GM19351 (cell line): Measurements from ENCODE around the gene DOCK10.

Experiments used
- ATAC-seq: cut with Tn5 transposase; IDR thresholded peaks from one replicate; pipeline ENCODE4 v1.9.1; 2021; ENCODE audit warnings: mild to moderate bottlenecking, moderate library complexity; ENCODE audit not compliant: unreplicated experiment

DOCK10 gene

DNA sequence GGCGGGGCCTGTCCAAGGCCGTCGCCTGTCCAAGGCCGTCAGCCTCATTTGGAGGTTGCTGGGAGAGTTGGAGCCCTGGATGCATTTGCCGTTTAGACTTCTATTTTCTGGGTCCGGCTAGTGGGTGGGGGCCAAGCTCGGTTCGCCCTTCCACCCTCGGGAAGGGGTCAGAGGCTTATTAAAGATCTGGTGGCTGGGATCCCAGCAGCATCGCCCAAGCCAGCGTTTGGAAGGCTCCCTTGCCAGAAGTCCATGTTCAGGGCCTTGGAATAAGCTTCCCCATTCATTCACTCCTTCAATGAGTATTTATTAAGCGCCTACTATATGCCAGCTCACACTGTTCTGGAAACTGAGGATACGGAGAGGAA lies 516 bp upstream of the DOCK10 start:
- no peak for ATAC-seq

DNA sequence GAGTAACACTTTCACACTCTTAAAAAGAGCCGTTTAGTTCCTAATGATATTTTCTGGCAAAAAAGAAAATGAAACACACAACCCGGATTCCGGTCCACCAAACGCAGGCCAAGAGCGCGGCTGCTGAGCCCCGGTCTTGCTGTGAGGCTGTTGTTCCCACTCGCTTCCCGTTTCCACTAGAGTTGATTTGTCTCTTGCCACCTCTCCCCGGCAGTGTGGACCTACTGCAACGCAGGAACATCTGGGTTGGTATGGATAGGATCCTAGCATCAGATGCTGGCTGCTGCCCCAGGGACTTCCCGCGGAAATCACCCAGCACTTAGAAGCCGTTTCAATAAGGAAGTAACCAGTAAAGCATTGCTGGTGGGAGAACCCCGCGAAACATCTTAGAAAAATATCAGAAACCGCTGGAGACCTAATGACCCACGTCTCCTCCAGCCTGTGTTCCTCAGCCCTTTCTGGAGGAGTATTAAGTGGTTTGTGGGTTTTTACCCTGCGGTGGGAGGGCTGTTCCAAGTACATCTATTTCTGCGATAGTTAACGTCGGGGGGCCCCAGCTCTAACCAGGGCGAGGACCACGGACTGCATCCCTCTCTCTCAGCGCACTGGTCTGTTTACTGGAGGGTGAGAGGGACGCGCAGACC lies 939 bp downstream of the DOCK10 start:
- ATAC-seq: peak; percentile 55

DNA sequence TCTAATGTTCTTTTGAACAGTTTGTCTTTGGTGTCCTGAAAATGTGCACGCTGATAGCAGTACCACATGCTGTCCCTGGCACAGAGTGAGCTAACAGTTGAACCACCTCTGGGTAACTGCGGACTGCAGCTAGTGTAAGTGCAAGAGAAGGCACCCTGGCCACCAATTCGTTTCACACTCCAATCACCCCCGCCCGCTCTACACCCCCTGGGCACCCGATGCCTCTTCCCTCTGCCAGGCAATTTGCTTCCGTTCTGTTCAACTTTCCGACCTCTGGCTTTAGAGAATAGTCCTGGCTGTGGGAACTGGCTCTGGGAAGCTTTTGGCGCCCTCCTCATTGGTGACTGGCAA lies 1.4 kb downstream of the DOCK10 start:
- ATAC-seq: peak; percentile 18

- ATAC-seq: no peak
Measured at GRCh38 chr2:225040142-225040541, 2.1 kb downstream of the DOCK10 start.

DNA sequence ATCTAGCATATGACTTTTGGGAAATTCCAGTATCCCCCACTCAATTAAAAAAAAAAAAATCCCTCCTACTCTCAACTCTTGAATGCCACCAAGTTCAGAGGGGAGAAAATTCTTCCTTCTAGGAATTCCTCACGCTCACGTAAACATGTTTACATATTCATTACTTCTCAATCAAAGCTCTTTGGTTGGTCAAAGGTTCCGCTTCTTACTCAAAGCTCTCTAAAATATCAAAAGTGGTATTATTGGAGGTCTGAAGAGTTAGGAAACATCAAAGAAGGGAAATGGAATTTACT lies 4.1 kb downstream of the DOCK10 start:
- no peak for ATAC-seq

- no peak for ATAC-seq
Measured at GRCh38 chr2:225037415-225038230, 4.6 kb downstream of the DOCK10 start.

- ATAC-seq: no peak
Measured at GRCh38 chr2:225036431-225036830, 5.8 kb downstream of the DOCK10 start.

GRCh38 chr2:225033440-225034318 lies 8.6 kb downstream of the DOCK10 start:
- ATAC-seq: no peak

DNA sequence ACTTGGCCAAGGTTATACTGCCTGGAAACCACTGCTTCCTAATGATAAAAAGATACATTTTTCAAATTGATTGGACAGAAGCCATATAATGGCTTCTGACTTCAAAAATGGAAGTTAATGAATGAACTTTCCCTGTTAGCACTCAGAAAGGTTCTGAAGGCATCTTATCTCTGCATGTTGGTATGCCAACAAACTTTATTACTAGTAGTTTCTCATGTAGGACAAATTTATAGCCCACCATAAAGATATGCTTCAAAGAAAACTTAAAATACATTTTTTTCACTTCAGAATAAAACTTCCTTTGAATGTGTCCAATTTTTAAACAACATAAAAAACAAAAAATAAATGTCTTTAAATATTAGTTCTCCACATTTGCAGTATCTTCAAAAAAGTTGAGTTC lies 10.0 kb downstream of the DOCK10 start:
- no peak for ATAC-seq

GRCh38 chr2:225031599-225031998 lies 10.7 kb downstream of the DOCK10 start:
- ATAC-seq: no peak

DNA sequence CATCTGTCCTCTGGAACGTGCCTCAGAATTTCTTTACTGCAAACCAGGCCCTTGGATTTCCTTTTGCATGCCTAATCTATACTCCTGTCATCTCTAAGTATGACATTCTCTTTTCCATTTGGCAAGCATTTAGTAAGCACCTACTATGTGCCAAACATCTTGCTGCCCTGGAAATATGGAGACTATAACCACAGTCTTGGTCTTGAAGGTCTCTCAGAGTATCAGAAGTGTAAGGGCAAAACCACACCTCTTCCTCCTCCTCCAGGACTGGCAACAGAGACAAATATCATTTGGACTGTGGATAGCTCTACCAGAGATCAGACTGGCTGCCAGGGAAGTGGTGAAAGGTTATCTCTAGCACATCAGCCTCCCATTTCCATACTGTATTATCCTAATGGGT lies 11.4 kb downstream of the DOCK10 start:
- no peak for ATAC-seq

- ATAC-seq: no peak
Measured at GRCh38 chr2:225030203-225030602, 12.1 kb downstream of the DOCK10 start.

DNA sequence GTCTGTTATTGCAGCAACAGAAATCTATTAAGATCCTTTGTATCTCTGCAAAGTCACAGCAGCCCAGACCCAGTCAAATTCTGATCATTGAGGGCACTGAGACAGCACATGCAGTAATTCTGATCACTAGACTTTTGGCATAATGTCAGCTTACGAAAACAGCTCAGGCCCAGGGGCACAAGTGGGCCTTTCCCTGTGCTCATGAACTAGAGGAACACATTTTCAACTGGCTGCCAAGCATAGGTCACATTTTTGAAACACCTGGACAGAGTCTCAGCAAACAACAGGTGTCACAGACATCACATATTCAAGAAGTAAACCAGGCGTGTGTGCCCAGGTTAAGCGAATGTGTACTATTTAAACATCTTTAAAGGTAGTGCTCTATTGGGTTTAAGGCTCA lies 13.7 kb downstream of the DOCK10 start:
- no peak for ATAC-seq

- ATAC-seq: no peak
Measured at GRCh38 chr2:225027061-225027762, 15.1 kb downstream of the DOCK10 start.

DNA sequence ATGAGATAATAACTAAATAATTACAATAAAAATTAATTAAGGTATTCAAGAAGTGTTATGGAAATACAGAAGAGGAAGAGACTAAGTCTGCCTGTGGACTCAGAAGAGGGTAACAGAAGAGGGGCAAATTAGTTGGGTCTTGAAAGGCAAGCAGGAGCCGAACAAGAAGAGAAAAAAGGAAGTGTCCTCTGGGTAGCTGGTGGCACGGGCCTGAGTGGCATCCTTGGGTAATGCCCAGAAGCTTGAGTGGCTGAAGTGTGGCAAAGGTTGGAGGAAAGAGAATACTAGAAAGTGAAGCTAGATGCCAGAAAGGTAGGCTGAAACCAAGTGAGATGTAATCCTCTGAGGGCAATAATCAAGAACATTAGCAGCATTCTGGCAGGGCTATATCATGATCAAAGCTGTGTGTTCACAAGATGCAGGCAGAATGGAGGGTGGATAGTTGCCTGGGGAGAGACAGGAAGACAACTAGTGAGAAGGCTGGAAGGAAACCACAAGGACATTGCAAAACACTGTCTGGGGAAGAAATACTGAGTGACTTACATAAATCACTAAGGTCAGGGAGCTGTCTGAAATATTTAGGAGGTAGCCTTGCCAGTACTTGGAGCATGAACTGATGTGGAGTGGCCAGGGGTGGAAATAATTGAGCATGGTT lies 16.2 kb downstream of the DOCK10 start:
- ATAC-seq: no peak

- no peak for ATAC-seq
Measured at GRCh38 chr2:225022188-225022587, 20.1 kb downstream of the DOCK10 start.

DNA sequence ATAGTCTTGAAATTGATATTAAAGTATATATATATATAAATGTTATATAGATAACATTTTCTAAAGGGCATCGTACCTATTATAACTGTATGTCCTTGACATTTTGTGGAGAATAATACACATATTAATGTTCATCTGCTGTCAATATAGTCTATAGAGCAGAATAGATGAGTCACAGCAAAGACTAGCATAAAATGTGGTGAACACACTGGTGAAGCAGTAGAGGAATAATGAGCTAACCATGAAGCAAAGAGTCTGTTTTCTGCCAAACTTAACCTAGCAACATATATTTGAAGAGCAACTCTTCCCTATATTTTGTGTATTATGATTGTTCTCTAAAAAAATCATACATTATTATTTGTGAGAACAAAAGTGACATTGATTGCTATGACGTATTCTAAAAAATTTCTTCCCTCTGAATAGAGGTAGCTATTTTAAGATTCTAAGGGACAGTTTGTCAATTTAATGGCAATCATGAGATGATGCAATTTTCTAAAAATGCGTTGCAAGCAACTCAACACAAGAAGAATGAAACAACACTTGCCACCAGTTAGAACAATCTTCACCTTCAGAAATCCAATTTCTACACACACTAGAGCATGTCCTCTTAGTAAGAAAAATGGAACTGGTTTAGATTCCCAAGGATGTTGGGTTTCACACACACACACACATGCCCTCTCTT lies 22.0 kb downstream of the DOCK10 start:
- ATAC-seq: no peak

DNA sequence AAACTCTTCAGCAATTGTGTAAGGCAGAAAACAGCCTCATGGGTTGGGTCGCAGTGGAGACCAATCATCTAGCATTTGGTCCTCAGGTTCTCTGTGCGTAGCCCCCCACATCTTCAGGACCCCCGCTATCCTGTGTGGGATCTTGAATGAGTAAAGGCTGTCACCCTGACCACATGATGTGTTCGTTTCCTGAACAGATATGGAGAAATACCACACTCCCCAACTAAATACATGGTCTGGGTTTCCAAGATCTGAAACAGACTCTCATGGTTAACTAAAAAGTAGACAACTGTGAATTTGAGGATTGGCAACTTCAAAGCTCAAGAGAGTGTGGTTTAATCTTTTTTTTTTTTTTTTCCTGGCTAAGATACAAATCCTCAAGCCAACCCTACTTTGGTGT lies 23.2 kb downstream of the DOCK10 start:
- no peak for ATAC-seq

- no peak for ATAC-seq
Measured at GRCh38 chr2:225017713-225018112, 24.6 kb downstream of the DOCK10 start.

DNA sequence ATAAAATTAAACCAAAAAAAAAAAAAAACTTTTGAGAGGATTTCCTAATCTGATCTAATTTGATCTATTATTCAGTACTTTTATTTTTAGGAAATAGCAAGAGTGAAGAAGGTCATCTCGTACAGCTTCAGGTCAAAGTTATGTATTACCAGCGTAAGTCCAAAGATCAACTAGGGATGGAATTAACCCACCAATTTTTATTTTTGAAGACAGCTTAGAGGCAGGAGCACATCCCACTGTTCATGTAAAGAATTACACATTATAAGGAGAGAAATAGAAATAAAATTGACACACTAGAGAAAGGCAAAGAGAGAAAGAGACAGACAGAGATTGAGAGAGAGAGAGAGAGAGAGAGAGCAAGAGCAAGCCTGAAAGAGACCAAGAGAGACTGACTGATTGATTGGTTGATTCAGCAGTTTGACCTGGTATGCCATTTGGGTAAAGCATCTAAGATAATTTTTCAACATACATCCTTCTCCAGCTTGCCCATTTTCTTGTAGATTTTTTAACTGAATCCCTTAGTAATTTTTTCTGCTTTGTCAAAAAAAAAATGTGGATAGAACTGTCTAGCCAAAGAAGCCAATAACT lies 25.1 kb downstream of the DOCK10 start:
- no peak for ATAC-seq
